HL-60 (cell line): ENCODE results near the gene HNRNPL.
"Not testable (repeated sequence)": the region's sequence is repeated elsewhere in the genome, so short reads cannot be mapped to it uniquely, and the experiment has no call there.

Experiments used
- POLR2AphosphoS5 ChIP-seq: IDR thresholded peaks from 2 replicates; pipeline ENCODE4 v1.6.1; 2012; ENCODE audit warnings: low read depth
- REST ChIP-seq: IDR thresholded peaks from 2 replicates; pipeline ENCODE4 v1.6.1; 2012; ENCODE audit warnings: low read depth; ENCODE audit not compliant: insufficient replicate concordance
- SPI1 ChIP-seq: IDR thresholded peaks from 2 replicates; pipeline ENCODE4 v1.6.1; 2012; ENCODE audit warnings: low read depth, mild to moderate bottlenecking, borderline replicate concordance
- TF ChIP-seq, protein P1 (sequence below): IDR thresholded peaks from one replicate; pipeline ENCODE4 v1.5.1; 2011; ENCODE audit warnings: low read length, control low read depth, inconsistent platforms; ENCODE audit not compliant: insufficient read depth

GRCh38 chr19:38825936-38826335 lies 23.9 kb downstream of the HNRNPL start:
- TF ChIP-seq, protein P1, sequence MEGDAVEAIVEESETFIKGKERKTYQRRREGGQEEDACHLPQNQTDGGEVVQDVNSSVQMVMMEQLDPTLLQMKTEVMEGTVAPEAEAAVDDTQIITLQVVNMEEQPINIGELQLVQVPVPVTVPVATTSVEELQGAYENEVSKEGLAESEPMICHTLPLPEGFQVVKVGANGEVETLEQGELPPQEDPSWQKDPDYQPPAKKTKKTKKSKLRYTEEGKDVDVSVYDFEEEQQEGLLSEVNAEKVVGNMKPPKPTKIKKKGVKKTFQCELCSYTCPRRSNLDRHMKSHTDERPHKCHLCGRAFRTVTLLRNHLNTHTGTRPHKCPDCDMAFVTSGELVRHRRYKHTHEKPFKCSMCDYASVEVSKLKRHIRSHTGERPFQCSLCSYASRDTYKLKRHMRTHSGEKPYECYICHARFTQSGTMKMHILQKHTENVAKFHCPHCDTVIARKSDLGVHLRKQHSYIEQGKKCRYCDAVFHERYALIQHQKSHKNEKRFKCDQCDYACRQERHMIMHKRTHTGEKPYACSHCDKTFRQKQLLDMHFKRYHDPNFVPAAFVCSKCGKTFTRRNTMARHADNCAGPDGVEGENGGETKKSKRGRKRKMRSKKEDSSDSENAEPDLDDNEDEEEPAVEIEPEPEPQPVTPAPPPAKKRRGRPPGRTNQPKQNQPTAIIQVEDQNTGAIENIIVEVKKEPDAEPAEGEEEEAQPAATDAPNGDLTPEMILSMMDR = not testable (repeated sequence)
- TF ChIP-seq POLR2AphosphoS5, REST, SPI1: not testable (repeated sequence)
